M059J (cell line): ENCODE data around the gene GPRIN1. TPM values are rescaled to one million over a fixed set of nuclear protein-coding genes. Genes with fewer than 3 reads are reported as not detected.

ENCODE experiments used
- total RNA-seq: library from RNA; depleted of rRNA; stranded (reverse); fragments of >200 nt; shearing (Covaris generic); gene quantifications from 2 replicates; pipeline ENCODE4 v1.2.3, GENCODE V29; 2014; rRNA removed

GPRIN1 gene
- total RNA-seq, 1 experiment from 2014 or later: 12.4 TPM

Other genes with a start within 250 kb of the GPRIN1 start
- gene KIAA1191, start 248.4 kb downstream of the GPRIN1 start, total RNA-seq: 85.3 and 91.8 TPM in 2 replicates
- 1.5 and 1.8 TPM in 2 replicates for gene ARL10, start 244.7 kb downstream of the GPRIN1 start, total RNA-seq
- gene NOP16, start 221.6 kb downstream of the GPRIN1 start, total RNA-seq: 14.0 and 19.7 TPM in 2 replicates
- 99.0 and 121 TPM in 2 replicates for gene HIGD2A, start 221.4 kb downstream of the GPRIN1 start, total RNA-seq
- 76.4 and 97.8 TPM in 2 replicates for gene CLTB, start 193.6 kb downstream of the GPRIN1 start, total RNA-seq
- 46.1 and 55.5 TPM in 2 replicates for gene FAF2, start 161.8 kb downstream of the GPRIN1 start, total RNA-seq
- gene RNF44, start 72.8 kb downstream of the GPRIN1 start, total RNA-seq: 1.6 and 3.5 TPM in 2 replicates
- gene CDHR2, start 60.8 kb downstream of the GPRIN1 start, total RNA-seq: not detected in 2 replicates
- not detected in 2 replicates for gene SNCB, start 20.4 kb upstream of the GPRIN1 start, total RNA-seq
- not detected in 2 replicates for gene EIF4E1B, start 20.5 kb upstream of the GPRIN1 start, total RNA-seq
- 16.6 and 27.8 TPM in 2 replicates for gene TSPAN17, start 37.3 kb upstream of the GPRIN1 start, total RNA-seq
- 0.05 and 0.12 TPM in 2 replicates for gene UNC5A, start 200.4 kb upstream of the GPRIN1 start, total RNA-seq